GM21447 (cell line): ENCODE results near the gene WNK4.
"Not testable (repeated sequence)": the region's sequence is repeated elsewhere in the genome, so short reads cannot be mapped to it uniquely, and the experiment has no call there.

Experiments used
- ATAC-seq: cut with Tn5 transposase; IDR thresholded peaks from one replicate; pipeline ENCODE4 v1.9.1; 2021; ENCODE audit not compliant: unreplicated experiment

The WNK4 gene

DNA sequence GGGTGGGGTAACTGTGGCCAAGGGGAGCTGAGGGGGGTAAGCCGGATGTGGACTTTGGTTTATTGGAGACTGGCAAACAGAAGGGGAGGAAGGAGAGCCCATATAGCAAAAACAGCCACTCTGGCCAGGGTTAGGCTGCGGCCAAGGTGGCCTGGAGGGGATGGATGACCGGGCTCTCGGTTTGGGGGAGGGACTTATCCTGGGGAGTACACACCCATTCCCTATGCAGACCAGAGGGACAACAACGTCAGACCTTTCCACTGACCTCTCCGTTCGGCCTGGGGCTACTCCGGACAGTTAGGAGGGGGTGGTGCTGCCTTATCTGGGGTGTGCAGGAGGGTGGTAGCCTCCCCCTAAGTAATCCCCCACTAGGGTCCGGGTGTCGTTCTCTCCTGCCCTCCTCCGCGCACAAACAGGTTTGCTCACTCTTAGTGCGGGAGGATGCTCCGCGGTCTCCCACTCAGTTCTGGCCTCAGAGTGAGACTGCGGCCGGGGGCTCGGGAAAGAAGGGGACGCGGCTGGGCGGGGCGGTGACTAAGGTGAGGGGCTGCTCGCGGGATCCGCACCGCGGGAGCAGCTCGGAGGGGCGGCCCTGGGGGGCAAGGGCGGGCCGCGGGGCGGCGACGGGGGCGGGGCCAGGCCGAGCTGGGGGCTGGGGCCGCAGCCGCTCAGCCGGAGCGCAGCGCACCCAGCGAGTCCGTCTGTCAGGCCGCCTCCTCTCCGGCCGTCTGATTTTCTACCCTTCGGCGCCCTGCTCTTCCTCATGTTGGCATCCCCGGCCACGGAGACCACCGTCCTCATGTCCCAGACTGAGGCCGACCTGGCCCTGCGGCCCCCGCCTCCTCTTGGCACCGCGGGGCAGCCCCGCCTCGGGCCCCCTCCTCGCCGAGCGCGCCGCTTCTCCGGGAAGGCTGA is at the start of gene WNK4:
TSS of gene WNK4 (plus strand) at position 675 of the 915 bp plus-strand sequence. CDS start at position 764, 89 bp downstream.
- ATAC-seq = no peak

DNA sequence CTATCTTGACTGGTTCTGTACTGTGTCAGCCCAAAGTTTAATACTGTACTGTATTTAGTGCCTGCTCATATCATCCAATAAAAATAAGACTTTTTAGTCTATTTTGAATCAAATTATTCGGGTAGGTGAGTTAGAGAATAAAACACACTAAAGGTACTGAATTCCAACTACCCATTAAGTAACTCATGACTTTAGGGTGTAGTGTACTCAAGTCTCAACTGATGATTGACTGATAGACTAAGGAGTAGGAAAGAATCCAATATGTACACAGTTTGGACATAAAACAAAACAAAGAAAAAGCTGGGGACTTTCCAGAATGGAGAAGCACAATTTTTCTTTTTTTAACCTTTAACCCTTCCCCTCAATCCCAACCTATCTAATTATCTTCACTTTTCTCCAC is 39.7 kb upstream of the WNK4 start:
- no peak for ATAC-seq

DNA sequence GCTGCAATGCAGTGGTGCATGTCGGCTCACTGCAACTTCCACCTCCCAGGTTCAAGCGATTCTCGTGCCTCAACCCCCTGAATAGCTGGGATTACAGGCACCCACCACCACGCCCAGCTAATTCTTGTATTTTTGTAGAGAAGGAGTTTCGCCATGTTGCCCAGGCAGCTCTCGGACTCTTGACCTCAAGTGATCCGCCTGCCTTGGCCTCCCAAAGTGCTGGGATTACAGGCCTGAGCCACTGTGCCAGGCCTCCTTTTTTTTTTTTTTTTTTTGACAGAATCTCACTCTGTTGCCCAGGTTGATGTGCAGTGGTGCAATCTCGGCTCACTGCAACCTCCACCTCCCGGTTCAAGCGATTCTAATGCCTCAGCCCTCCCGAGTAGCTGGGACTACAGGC is 37.5 kb upstream of the WNK4 start:
- not testable (repeated sequence) for ATAC-seq

DNA sequence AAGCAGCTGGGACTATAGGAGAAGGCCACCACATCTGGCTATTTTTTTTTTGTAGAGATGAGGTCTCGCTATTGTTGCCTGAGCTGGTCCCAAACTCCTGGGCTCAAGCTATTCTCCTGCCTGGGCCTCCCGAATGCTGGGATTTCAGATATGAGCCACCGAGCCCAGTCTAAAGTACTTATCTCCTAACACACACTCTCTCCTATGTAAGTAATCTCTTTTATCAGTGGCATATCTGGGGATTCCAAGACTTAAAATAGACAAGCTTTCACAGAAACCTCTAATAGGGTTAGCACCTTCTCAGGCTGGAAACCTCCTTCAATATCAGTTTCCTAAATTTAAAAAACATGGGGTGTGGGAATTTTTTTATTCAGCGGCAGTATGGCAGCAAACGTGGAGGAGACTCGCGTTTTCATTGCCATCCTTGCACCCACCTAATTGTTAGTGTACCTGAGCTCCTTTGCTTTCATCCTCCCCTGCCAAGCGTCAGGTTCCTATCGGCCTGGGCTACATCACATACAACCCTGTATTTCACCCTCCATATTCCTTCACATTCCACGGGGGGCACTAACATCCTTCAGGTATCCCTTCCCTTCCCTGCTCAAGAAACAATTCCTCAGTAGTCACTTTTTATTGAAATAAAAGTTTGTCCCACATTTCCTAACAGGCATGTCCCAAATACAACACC is 36.7 kb upstream of the WNK4 start:
- ATAC-seq = no peak

DNA sequence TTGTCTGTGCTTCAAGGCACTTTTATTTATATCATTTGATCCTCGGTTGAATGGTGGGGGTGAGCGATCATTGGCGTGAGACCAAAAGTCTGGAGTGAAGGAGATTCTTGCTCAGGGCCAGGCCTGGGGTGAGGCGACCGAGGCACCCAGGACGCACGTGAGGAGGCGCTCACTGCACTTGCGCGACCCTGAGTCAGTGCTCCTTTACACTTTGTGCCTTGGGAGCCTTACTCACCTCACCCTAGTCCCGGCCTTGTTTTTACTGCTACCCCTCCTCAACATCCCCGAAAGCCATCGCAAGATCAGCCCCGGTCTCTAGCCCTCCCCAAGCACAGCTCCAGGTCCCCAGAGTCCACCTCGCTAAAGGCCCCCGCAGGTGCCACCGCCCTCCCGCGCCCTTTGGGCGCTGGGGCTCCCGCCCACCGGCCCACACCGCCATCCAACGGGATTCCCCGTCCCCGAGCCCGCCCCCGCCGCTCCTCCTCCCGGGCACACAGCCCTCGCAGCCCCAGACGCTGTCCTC is 36.1 kb upstream of the WNK4 start:
- peak; percentile 49 for ATAC-seq

DNA sequence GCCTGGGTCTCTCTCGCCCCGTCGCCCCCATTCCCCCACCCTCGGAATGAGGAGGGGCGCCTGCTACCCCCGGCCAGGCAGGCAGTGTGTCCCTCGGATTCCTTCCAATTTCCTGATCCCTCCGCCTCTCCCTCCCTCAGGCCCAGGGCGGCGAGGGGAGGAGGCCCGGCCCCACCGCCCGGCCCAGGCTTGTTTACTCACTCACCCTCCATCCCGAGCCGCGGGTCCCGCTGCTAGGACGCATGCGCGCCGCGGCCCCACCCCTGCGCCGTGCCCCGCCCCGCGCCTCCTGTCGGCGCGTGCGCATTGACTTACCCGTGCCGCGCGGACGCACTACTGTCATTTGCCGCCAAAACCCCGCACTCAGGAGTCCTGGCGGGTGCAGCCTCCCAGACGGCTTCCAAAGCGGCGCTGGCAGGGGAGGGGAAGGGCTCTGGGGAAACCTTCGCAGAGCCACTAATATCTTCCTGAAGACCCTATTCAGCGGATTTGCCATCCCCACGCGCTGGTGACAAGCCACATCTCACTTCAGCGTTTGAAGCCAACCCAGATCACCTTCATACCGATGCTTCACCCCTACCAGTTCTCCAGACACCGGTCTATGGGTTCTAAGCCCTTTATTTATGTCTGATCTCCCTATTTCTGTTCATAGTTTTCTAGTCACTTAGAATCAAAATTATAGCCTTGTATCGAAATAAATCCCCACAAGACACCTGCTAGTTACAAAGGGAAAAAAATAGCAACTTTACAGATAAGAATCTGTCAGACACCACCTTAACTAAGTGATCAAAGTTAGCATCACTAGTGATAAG is 35.4 kb upstream of the WNK4 start, which contains the start of gene EZH1:
TSS of gene EZH1 (minus strand) at position 235 of the 812 bp plus-strand sequence. CDS start 16,099 bp downstream, outside the sequence.
- ATAC-seq = peak; percentile 77

DNA sequence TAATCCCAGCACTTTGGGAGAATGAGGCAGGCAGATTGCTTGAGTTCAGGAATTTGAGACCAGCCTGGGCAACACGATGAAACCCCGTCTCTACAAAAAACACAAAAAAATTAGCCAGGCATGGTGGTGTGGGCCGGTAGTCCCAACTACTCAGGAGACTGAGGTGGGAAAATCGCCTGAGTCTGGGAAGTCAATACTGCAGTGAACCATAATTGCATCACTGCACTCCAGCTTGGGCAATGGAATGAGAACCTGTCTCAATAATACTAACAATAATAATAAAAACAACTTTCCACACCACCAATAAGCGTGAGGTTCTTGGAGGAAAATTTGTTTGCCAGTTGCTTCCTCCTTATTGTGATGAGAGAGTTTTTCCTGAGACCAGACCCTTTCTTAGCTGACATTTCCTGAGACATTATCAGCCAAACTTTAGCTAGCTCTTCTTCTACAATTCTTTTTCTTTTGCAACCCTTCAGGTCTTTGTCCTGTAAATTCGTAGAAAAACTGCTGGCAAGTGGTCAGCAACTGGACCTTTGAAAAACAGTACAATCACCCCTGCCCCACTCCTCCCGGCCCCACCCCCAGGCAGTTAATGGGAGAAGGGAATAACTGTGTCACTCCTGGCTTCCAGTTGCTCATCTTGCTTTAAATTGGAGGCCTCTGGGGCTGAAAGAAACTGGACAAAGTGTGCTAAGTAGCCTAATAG is 32.1 kb upstream of the WNK4 start:
- no peak for ATAC-seq

DNA sequence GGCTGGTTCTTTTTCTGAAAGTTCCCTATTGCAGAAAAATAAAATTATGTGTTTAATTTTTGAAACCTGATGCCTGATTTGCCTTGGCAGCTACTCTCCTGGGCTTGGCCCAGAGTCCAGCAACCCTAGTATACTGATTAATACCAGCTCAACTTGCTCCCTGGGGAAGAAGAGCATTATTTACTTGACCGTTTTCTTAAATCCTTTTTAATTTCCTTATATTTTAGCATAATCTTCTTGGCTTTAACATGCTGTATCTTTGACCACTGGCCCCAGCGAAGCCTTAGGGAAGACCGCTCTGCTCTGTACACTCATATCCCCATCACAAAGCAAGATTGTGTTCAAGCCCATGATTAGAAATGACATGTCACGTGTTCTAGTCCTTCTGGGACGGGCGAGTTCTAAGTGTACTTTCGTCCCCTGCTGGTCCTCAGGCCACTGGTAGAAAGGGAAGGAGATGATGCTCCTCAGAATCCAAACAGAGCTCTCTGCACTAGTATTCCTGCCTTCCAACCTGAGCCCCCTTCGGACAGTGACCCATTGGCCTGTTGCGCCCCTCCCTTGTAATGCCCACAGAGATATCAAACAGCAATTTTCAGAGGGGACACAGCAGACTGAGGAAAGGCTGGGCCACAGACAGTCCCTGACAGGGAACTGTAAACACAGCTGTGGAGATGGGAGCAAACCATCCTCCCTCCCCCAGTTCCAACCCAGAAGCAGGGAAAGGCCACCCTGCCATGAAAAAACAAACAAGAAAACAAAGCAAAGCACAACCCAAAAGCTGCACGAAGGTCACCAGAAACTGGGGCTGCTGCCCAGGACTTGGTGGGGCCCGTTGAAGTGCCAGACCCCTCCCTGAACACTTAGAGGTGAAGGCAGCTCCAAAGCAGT is 31.3 kb upstream of the WNK4 start:
- no peak for ATAC-seq

DNA sequence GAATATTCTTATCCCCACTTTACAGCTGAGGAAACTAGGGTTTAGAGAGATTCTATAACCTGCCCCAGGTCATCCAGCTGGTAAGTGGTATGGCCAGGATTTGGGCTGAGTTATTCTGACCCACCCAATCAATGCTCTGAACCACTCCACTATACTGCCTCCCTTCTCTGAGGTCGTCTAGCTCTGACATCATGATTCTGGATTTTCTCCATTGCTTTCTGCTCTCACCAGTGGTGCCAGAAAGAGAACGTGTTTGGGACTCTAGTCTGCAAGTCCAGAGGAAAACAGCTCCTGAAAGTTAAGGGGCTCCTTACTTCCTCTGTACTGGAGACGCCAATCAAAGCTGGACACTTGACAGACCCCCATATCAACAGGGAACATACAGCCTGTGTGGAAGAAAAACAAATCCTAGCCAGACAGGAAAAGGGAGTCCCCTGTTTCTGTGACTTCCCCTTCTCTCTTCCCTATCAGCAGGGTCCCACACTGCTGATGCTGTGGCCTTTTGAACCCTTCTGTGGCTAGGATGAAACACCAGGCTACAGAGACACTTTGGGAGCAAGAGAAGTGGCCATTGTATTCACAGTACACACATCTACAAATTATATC is 29.6 kb upstream of the WNK4 start:
- no peak for ATAC-seq

DNA sequence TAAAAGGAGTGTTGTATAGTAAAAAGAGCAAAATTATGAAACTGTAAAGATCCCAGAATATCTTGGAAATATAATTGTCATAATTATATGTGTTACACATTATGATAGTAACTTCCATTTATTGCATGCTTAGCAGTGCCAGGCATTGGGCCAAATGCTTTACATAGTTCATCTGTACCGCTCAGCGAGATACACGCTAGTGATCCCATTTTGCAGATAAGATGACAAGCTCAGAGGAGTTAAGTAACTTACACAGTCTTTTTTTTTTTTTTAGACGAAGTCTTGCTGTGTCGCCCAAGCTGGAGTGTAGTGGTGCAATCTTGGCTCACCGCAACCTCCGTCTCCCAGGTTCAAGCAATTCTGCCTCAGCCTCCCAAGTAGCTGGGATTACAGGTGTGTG is 28.8 kb upstream of the WNK4 start:
- no peak for ATAC-seq

DNA sequence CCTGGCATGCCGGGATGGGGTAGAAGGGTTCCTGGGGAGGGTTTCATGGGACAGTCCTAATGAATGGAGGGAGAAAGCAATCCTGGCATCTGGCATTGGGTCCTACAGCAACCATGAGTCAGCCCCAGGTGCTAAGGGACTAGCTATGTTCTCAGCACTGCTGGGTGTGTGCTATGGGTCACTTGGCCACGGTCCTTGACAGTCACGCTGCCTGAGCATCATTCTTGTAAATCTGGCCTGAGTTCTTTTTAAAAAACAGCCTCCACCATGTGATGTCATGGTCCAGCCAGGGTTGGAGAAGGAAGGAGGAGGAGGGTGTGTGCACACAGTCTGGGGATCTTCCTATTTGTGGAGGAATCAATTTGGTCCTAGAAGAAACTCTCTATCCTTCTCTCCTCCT is 25.6 kb upstream of the WNK4 start:
- ATAC-seq = no peak

DNA sequence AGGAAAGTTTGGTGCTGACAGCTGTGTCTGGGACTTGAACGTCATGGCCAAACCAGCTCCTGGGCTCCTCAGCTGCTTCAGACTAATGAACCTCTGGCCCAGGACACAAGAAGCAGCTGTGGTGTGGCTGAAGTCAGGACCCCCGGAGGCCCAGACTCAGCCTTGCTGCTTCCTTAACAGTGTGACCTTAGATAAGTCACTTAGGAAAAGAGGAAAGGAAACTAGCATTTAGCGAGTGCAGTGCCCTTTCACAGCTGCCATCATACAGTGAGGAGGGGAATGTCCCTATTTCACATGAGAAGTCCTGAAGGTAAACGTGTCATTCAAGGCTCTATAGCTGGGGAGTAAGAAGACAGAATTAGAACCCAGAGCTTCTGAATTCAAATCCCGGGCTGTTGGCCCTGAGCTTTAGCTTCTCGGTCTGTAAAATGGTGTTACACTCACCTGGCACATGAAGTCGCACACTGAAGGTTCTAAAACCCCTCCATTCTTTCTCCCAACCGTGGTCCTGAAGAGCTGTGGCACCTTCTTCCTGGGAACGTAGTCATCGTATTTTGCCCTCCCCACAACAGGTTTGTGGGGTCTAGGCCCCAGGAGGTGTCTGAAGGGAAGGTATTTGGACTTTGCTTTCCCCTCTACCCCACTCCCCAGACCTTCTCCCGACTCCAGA is 20.3 kb upstream of the WNK4 start:
- peak; percentile 61 for ATAC-seq

DNA sequence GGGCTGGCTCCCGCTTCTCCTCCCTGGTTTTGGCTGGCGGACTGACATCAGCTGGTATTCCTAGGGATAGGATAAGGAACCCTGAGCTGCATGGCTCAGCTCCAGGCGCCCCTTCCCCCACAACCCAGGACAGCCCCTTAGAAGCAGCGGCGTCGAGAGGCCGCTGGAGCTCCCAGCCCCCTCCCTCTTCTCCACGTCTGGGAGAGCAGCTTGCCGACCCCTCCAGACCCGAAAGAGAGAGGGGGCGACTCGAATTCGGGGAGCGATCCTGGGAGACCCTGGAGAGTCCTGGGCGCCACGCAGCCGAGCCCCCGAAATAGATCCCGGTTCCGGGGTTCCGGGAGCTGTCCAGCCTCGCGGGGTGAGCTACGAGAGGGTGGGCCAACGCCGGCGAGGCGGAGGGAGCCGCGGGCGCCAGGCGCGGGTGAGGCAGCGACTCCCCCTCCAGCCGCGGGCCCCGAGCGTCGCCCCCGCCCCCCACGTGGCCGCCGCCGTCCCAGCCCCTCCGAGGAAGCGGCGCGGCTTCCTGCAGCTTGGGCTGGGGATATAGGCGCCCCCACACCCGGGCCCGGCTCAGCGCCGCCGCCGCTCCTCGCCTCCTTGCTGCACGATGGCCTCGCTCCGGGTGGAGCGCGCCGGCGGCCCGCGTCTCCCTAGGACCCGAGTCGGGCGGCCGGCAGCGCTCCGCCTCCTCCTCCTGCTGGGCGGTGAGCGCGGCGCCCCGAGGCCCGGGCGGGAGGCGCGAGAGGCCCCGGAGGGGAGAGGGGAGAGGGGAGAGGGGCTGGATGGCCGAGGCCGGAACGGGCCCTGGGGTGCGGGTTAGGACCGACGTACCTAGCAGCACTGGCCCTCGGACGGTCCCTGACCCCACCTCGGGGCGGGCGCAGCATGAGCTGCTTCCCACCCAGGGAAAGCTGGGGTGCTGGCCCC is 19.5 kb upstream of the WNK4 start, which contains the start of gene RAMP2:
TSS of gene RAMP2 (plus strand) at position 576 of the 930 bp plus-strand sequence. CDS start at position 611, 35 bp downstream.
- no peak for ATAC-seq

DNA sequence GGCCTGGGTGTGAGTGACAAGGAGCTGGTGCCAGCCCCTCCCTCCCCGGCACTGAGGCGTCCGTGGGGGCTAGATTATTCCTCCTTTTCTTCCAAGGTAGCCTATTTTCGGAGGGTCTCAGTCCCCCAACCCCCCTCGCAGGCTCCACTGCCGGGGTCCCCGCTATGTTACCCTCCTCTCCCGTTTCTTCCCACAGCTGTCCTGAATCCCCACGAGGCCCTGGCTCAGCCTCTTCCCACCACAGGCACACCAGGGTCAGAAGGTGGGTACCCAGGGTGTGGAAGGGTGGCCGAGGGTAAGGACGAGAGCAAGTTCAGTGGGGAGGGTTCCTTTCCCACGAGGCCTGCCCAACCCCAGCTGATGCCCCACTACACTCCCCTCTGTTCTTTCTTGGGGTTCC is 18.8 kb upstream of the WNK4 start:
- ATAC-seq = no peak

DNA sequence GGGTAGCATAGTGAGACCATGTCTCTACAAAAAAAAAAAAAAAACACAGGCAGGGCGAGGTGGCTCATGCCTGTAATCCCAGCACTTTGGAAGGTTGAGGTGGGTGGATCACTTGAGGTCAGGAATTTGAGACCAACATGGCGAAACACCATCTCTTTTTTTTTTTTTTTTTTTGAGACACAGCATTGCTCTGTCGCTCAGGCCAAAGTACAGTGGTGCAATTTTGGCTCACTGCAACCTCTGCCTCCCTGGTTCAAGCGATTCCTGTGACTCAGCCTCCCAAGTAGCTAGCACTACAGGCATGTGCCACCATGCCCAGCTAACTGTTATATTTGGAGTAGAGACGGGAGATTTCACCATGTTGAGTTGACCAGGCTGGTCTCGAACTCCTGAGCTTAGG is 14.3 kb upstream of the WNK4 start:
- no peak for ATAC-seq

DNA sequence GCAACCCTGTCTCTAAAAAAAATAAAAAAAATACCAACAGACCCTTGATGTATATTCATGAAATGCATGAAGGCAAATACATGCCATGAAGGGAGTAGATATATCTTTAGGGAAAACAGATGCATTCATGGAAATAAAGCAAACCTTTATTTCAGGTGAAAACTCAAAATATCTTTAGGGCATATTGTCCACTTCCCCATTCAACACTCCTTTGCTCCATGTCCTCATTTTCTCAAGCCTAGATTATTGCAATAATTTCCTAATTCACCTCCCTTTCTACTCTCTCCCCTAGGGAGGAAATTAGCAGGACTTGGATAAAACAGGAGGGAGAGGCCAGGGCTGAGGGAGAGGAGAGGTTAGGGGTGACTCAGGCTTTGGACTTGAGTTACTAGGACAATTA is 12.9 kb upstream of the WNK4 start:
- no peak for ATAC-seq

DNA sequence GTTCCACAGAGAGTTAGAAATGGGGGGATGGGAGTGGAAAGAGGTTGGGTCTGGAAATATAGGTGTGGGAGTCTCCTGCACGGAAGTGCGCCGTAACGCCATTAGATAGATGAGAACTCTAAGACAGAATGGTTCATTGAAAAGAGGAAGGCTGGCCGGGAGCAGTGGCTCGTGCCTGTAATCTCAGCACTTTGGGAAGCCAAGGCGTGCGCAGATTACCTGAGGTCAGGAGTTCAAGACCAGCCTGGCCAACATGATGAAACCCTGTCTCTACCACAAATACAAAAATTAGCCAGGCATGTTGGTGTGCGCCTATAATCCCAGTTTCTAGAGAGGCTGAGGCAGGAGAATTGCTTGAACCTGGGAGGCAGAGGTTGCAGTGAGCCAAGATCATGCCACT is 12.4 kb upstream of the WNK4 start:
- ATAC-seq = not testable (repeated sequence)
